SU-DHL-6 (cell line): ENCODE data around the gene FAM81A.

Experiments used
- EZH2phosphoT487 ChIP-seq: fragments of 200-600 bp; sonication (generic), shearing (Covaris generic); conservative IDR thresholded peaks from 2 replicates; pipeline ENCODE4 v1.6.1; 2018; ENCODE audit warnings: mild to moderate bottlenecking, antibody characterized with exemption, low read length, moderate library complexity, mixed read lengths
- TF ChIP-seq, protein P1 (sequence below): fragments of 200-600 bp; sonication (generic); IDR thresholded peaks from one replicate; pipeline ENCODE4 v1.5.1; 2017; ENCODE audit warnings: antibody characterized with exemption, mild to moderate bottlenecking, low read length, moderate library complexity; ENCODE audit not compliant: insufficient read depth, poor library complexity, severe bottlenecking

DNA sequence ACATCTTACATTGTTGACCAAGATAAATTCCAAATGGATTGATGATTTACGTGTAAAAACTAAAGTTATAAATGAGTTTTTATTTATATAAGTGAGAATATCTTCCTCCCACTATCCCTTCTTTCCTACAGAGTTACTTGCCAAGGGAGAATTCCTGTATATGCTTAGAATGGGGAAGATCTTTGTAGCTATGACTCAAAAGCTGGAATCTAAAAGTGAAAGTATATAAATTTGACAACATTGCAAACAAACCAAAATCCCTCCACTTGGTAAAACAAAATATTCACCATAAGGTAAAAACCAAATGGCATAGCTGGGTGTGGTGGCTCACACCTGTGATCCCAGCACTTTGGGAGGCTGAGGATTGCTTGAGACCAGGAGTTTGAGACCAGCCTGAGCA, 120.9 kb downstream of the FAM81A start:
- TF ChIP-seq, protein P1, sequence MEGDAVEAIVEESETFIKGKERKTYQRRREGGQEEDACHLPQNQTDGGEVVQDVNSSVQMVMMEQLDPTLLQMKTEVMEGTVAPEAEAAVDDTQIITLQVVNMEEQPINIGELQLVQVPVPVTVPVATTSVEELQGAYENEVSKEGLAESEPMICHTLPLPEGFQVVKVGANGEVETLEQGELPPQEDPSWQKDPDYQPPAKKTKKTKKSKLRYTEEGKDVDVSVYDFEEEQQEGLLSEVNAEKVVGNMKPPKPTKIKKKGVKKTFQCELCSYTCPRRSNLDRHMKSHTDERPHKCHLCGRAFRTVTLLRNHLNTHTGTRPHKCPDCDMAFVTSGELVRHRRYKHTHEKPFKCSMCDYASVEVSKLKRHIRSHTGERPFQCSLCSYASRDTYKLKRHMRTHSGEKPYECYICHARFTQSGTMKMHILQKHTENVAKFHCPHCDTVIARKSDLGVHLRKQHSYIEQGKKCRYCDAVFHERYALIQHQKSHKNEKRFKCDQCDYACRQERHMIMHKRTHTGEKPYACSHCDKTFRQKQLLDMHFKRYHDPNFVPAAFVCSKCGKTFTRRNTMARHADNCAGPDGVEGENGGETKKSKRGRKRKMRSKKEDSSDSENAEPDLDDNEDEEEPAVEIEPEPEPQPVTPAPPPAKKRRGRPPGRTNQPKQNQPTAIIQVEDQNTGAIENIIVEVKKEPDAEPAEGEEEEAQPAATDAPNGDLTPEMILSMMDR = no peak
- TF ChIP-seq EZH2phosphoT487 = no peak
